Activated CD4-positive, alpha-beta memory T cell treated with anti-CD3 and anti-CD28 coated beads for 36 hours (primary cell): Measurements from ENCODE around the gene OPALIN. TPM values are rescaled to one million over a fixed set of nuclear protein-coding genes. Genes with fewer than 3 reads are reported as not detected.

Experiments
- CTCF ChIA-PET: fragments of 350-600 bp; sonication (Branson Sonifier 250); formaldehyde crosslinking; loops from one replicate; lab custom pipeline; 2021; ENCODE audit warnings: antibody characterized with exemption, inconsistent platforms; lab: Charles Lee
- POLR2A ChIA-PET: fragments of 350-600 bp; sonication (Branson Sonifier 250); formaldehyde crosslinking; loops from one replicate; lab custom pipeline; 2021; ENCODE audit warnings: antibody characterized with exemption; lab: Charles Lee
- DNase-seq: peaks from one replicate; pipeline ENCODE4 v3.0.0-alpha.2; 2020
- H3K27ac Mint-ChIP-seq: one replicate; pipeline ENCODE4 v1.8.0; 2021; ENCODE audit warnings: mixed read lengths
- H3K27me3 Mint-ChIP-seq: one replicate; pipeline ENCODE4 v1.8.0; 2021; ENCODE audit warnings: mixed read lengths
- H3K36me3 Mint-ChIP-seq: one replicate; pipeline ENCODE4 v1.8.0; 2021; ENCODE audit warnings: mixed read lengths
- H3K4me1 Mint-ChIP-seq: one replicate; pipeline ENCODE4 v1.8.0; 2021; ENCODE audit warnings: low read depth, mixed read lengths
- H3K4me3 Mint-ChIP-seq: one replicate; pipeline ENCODE4 v1.8.0; 2021; ENCODE audit warnings: mild to moderate bottlenecking, mixed read lengths
- H3K9me3 Mint-ChIP-seq: one replicate; pipeline ENCODE4 v1.8.0; 2021; ENCODE audit warnings: mixed read lengths
- intact Hi-C: fragments of 100-400 bp; cut with micrococcal nuclease; formaldehyde crosslinking; loops from one replicate; pipeline ENCODE4 v1.15.1; 2023
- total RNA-seq, 2 experiments: library from RNA; stranded (reverse); gene quantifications; one replicate each; pipeline ENCODE4 v1.2.3, GENCODE V29; 2021

The OPALIN gene
- total RNA-seq, 2 experiments from 2014 or later: not detected

GRCh38 chr10:96387601-96388000 lies 28.8 kb upstream of the OPALIN start:
- Mint-ChIP-seq H3K9me3 (no peaks in the 10 kb centered on the region), H3K36me3 (no peaks in the 10 kb centered on the region), H3K27ac (no peak overlapping the region), H3K4me1 (no peaks in the 10 kb centered on the region), H3K27me3 (no peaks in the 10 kb centered on the region), H3K4me3 (no peak overlapping the region)
- ChIA-PET POLR2A (no interaction called here), CTCF (no interaction called here)
- intact Hi-C loops: no loop called here
- DNase-seq: no peak

GRCh38 chr10:96387161-96387560 lies 28.4 kb upstream of the OPALIN start:
- no peak overlapping the region for H3K27ac Mint-ChIP-seq
- CTCF ChIA-PET: no interaction called here
- no peak overlapping the region for H3K4me3 Mint-ChIP-seq

GRCh38 chr10:96384506-96384905 lies 25.7 kb upstream of the OPALIN start:
- intact Hi-C loops: no loop called here
- no peak overlapping the region for H3K4me3 Mint-ChIP-seq
- no peak overlapping the region for H3K27ac Mint-ChIP-seq
- H3K4me1 Mint-ChIP-seq: no peaks in the 10 kb centered on the region
- H3K9me3 Mint-ChIP-seq: no peaks in the 10 kb centered on the region
- H3K27me3 Mint-ChIP-seq: peaks cover 4% of the 10 kb centered on the region
- DNase-seq: no peak
- ChIA-PET POLR2A (no interaction called here), CTCF (interaction anchor here (2.2 kb wide), 1 partner anchor 13 kb away, joined by 10 read pairs; no protein-coding TSS in a partner anchor)
- H3K36me3 Mint-ChIP-seq: no peaks in the 10 kb centered on the region

More at GRCh38 chr10:96387161-96387560, 28.4 kb upstream of the OPALIN start:
- H3K9me3 Mint-ChIP-seq: no peaks in the 10 kb centered on the region
- no peaks in the 10 kb centered on the region for H3K4me1 Mint-ChIP-seq
- intact Hi-C loops: no loop called here
- no peaks in the 10 kb centered on the region for H3K27me3 Mint-ChIP-seq
- POLR2A ChIA-PET: no interaction called here
- DNase-seq: no peak
- H3K36me3 Mint-ChIP-seq: no peaks in the 10 kb centered on the region

GRCh38 chr10:96380821-96381220 lies 22.0 kb upstream of the OPALIN start:
- DNase-seq: no peak
- no peak overlapping the region for H3K4me3 Mint-ChIP-seq
- H3K27me3 Mint-ChIP-seq: peaks cover 9% of the 10 kb centered on the region
- ChIA-PET CTCF (interaction anchor here (1.9 kb wide), 1 partner anchor 10 kb away, joined by 6 read pairs; no protein-coding TSS in a partner anchor), POLR2A (no interaction called here)
- no peaks in the 10 kb centered on the region for H3K4me1 Mint-ChIP-seq
- intact Hi-C loops: no loop called here
- no peaks in the 10 kb centered on the region for H3K36me3 Mint-ChIP-seq
- no peak overlapping the region for H3K27ac Mint-ChIP-seq
- no peaks in the 10 kb centered on the region for H3K9me3 Mint-ChIP-seq

GRCh38 chr10:96379758-96380157 lies 21.0 kb upstream of the OPALIN start:
- H3K4me1 Mint-ChIP-seq: peaks cover 7% of the 10 kb centered on the region
- ChIA-PET CTCF (interaction anchor here (1.5 to 2.3 kb wide), 2 partner anchors 9 to 830 kb away, joined by 4 to 11 read pairs; no protein-coding TSS in a partner anchor), POLR2A (no interaction called here)
- no peak overlapping the region for H3K27ac Mint-ChIP-seq
- no peaks in the 10 kb centered on the region for H3K9me3 Mint-ChIP-seq
- H3K27me3 Mint-ChIP-seq: peaks cover 9% of the 10 kb centered on the region
- no peak for DNase-seq
- no peaks in the 10 kb centered on the region for H3K36me3 Mint-ChIP-seq
- intact Hi-C loops: loop anchor here (5.0 to 10.0 kb wide), 2 partner anchors 263 to 345 kb away; partner anchors contain the start of gene PIK3AP1
- no peak overlapping the region for H3K4me3 Mint-ChIP-seq

- CTCF ChIA-PET: interaction anchor here (0.8 to 2.3 kb wide), 3 partner anchors 8 to 831 kb away, joined by 3 to 11 read pairs (median 4); no protein-coding TSS in a partner anchor
- Mint-ChIP-seq H3K4me1 (peaks cover 8% of the 10 kb centered on the region), H3K27me3 (peaks cover 12% of the 10 kb centered on the region), H3K4me3 (no peak overlapping the region), H3K36me3 (no peaks in the 10 kb centered on the region), H3K9me3 (no peaks in the 10 kb centered on the region), H3K27ac (no peak overlapping the region)
- DNase-seq: no peak
- intact Hi-C loops: loop anchor here (5.0 to 10.0 kb wide), 2 partner anchors 264 to 346 kb away; partner anchors contain the start of gene PIK3AP1
- POLR2A ChIA-PET: no interaction called here
Observed at GRCh38 chr10:96378741-96379140, 19.9 kb upstream of the OPALIN start.

- Mint-ChIP-seq H3K36me3 (no peaks in the 10 kb centered on the region), H3K27ac (no peak overlapping the region), H3K4me3 (no peak overlapping the region), H3K9me3 (no peaks in the 10 kb centered on the region), H3K4me1 (peaks cover 8% of the 10 kb centered on the region), H3K27me3 (peaks cover 15% of the 10 kb centered on the region)
- intact Hi-C loops: loop anchor here (5.0 to 10.0 kb wide), 2 partner anchors 264 to 347 kb away; partner anchors contain the start of gene PIK3AP1
- POLR2A ChIA-PET: no interaction called here
- CTCF ChIA-PET: interaction anchor here (1.2 to 1.7 kb wide), 2 partner anchors 8 to 135 kb away, joined by 3 to 7 read pairs; partner anchors contain the start of gene TLL2
- DNase-seq: no peak
Observed at GRCh38 chr10:96377816-96378294, 19.1 kb upstream of the OPALIN start.

- peaks cover 15% of the 10 kb centered on the region for H3K27me3 Mint-ChIP-seq
- DNase-seq: no peak
- intact Hi-C loops: loop anchor here (5.0 to 10.0 kb wide), 2 partner anchors 266 to 348 kb away; partner anchors contain the start of gene PIK3AP1
- no peaks in the 10 kb centered on the region for H3K36me3 Mint-ChIP-seq
- no peaks in the 10 kb centered on the region for H3K9me3 Mint-ChIP-seq
- ChIA-PET CTCF (interaction anchor here (0.9 to 3.0 kb wide), 6 partner anchors 10 to 137 kb away, joined by 3 to 27 read pairs (median 4); partner anchors contain the start of gene TLL2), POLR2A (no interaction called here)
- H3K4me3 Mint-ChIP-seq: no peak overlapping the region
- H3K4me1 Mint-ChIP-seq: peaks cover 8% of the 10 kb centered on the region
- no peak overlapping the region for H3K27ac Mint-ChIP-seq
Observed at GRCh38 chr10:96376483-96376882, 17.7 kb upstream of the OPALIN start.

- intact Hi-C loops: loop anchor here (1.0 to 10.0 kb wide), 5 partner anchors 21 to 455 kb away; partner anchors contain the start of gene PIK3AP1
- ChIA-PET POLR2A (no interaction called here), CTCF (interaction anchor here (0.5 to 3.0 kb wide), 37 partner anchors 10 to 859 kb away, joined by 3 to 27 read pairs (median 3); partner anchors contain the start of genes TCTN3 and TLL2)
- peaks cover 11% of the 10 kb centered on the region for H3K27me3 Mint-ChIP-seq
- H3K4me1 Mint-ChIP-seq: peaks cover 8% of the 10 kb centered on the region
- peak overlapping the region; percentile 69 for H3K4me3 Mint-ChIP-seq
- peak; percentile 87 for DNase-seq
- H3K9me3 Mint-ChIP-seq: no peaks in the 10 kb centered on the region
- no peaks in the 10 kb centered on the region for H3K36me3 Mint-ChIP-seq
- no peak overlapping the region for H3K27ac Mint-ChIP-seq
Observed at GRCh38 chr10:96374985-96375830, 16.4 kb upstream of the OPALIN start.

GRCh38 chr10:96374639-96374984 lies 15.8 kb upstream of the OPALIN start:
- Mint-ChIP-seq H3K4me3 (peak overlapping the region; percentile 69), H3K9me3 (no peaks in the 10 kb centered on the region), H3K27me3 (peaks cover 11% of the 10 kb centered on the region), H3K4me1 (peaks cover 8% of the 10 kb centered on the region), H3K36me3 (no peaks in the 10 kb centered on the region), H3K27ac (no peak overlapping the region)
- no peak for DNase-seq
- ChIA-PET CTCF (interaction anchor here (0.6 to 5.0 kb wide), 32 partner anchors 9 to 860 kb away, joined by 3 to 27 read pairs (median 4); partner anchors contain the start of genes TCTN3, TLL2 and ZNF518A), POLR2A (no interaction called here)
- intact Hi-C loops: loop anchor here (10.0 kb wide), 1 partner anchor 350 kb away; the partner anchor contains the start of gene PIK3AP1

GRCh38 chr10:96374004-96374403 lies 15.2 kb upstream of the OPALIN start:
- no peaks in the 10 kb centered on the region for H3K9me3 Mint-ChIP-seq
- no peak for DNase-seq
- H3K36me3 Mint-ChIP-seq: no peaks in the 10 kb centered on the region
- intact Hi-C loops: loop anchor here (10.0 kb wide), 1 partner anchor 351 kb away; the partner anchor contains the start of gene PIK3AP1
- POLR2A ChIA-PET: no interaction called here
- H3K4me3 Mint-ChIP-seq: no peak overlapping the region
- peaks cover 8% of the 10 kb centered on the region for H3K4me1 Mint-ChIP-seq
- CTCF ChIA-PET: interaction anchor here (0.6 to 5.0 kb wide), 14 partner anchors 8 to 699 kb away, joined by 3 to 27 read pairs (median 4); partner anchors contain the start of gene ZNF518A
- H3K27me3 Mint-ChIP-seq: peaks cover 11% of the 10 kb centered on the region
- no peak overlapping the region for H3K27ac Mint-ChIP-seq
